Stimulated activated CD4-positive, alpha-beta T cell treated with anti-CD3 and anti-CD28 coated beads, Interleukin-1b, Interleukin-23, amount 100 ng/mL, for 4 hours (primary cell): Measurements from ENCODE around the gene IKBKG.
"Not testable (repeated sequence)": the region's sequence is repeated elsewhere in the genome, so short reads cannot be mapped to it uniquely, and the experiment has no call there.

ENCODE experiments used
- DNase-seq, 2 donors: peaks; one replicate each; pipeline ENCODE4 v3.0.0-alpha.2; 2020; ENCODE audit warnings: low read depth in 2 of 2

Gene IKBKG

GRCh38 chrX:154605566-154605965 lies 58.1 kb downstream of the IKBKG start:
- DNase-seq = no peak

- DNase-seq = no peak
Observed at GRCh38 chrX:154607370-154607769, 60.0 kb downstream of the IKBKG start.

- DNase-seq = not testable (repeated sequence)
Observed at GRCh38 chrX:154607976-154608375, 60.6 kb downstream of the IKBKG start.

- DNase-seq = not testable (repeated sequence)
Observed at GRCh38 chrX:154608823-154609222, 61.4 kb downstream of the IKBKG start.

GRCh38 chrX:154611146-154611545 lies 63.7 kb downstream of the IKBKG start:
- not testable (repeated sequence) for DNase-seq

GRCh38 chrX:154613586-154613985 lies 66.2 kb downstream of the IKBKG start:
- DNase-seq = not testable (repeated sequence)
